ENCODE measurements around the gene NTN1. TPM values are rescaled to one million over a fixed set of nuclear protein-coding genes. Genes with fewer than 3 reads are reported as not detected.

The NTN1 gene
- total RNA-seq, 2 donors from 2014 or later = 0.63 to 0.87 TPM

GRCh38 chr17:9001559-9001958 lies 19.8 kb upstream of the NTN1 start:
- H3K9me3 Mint-ChIP-seq = no peaks in the 10 kb centered on the region
- H3K36me3 Mint-ChIP-seq (ENCODE audit: low read depth) = no peaks in the 10 kb centered on the region
- H3K27ac Mint-ChIP-seq = no peak overlapping the region
- ATAC-seq (replicated peaks) = no peak
- H3K27me3 Mint-ChIP-seq = peaks cover 43% of the 10 kb centered on the region
- H3K4me1 Mint-ChIP-seq = no peaks in the 10 kb centered on the region
- H3K4me3 Mint-ChIP-seq = peak overlapping the region; percentile 4

DNA sequence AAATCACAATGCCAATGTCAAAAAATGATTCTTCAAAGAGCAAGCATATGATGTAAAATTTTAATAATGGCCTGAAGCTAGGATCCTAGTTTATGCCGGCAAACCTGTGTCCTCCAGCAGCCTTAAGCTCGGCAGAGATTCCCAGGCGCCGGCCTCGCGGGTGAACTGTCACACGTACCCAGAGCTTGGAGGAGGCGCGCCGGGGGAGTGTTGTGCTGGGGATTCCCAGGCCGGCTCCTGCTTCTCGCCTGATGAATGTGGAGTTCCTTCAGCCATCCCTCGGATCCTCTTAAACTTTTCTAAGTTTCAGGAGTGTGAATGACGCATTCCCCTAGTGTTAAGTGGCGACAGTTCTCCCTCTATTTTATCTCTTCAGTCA lies 19.1 kb upstream of the NTN1 start:
- no peak for ATAC-seq (replicated peaks)
- H3K4me1 Mint-ChIP-seq = no peaks in the 10 kb centered on the region
- no peaks in the 10 kb centered on the region for H3K36me3 Mint-ChIP-seq (ENCODE audit: low read depth)
- H3K4me3 Mint-ChIP-seq = peak overlapping the region; percentile 20
- no peaks in the 10 kb centered on the region for H3K9me3 Mint-ChIP-seq
- H3K27me3 Mint-ChIP-seq = peaks cover 47% of the 10 kb centered on the region
- H3K27ac Mint-ChIP-seq = no peak overlapping the region

DNA sequence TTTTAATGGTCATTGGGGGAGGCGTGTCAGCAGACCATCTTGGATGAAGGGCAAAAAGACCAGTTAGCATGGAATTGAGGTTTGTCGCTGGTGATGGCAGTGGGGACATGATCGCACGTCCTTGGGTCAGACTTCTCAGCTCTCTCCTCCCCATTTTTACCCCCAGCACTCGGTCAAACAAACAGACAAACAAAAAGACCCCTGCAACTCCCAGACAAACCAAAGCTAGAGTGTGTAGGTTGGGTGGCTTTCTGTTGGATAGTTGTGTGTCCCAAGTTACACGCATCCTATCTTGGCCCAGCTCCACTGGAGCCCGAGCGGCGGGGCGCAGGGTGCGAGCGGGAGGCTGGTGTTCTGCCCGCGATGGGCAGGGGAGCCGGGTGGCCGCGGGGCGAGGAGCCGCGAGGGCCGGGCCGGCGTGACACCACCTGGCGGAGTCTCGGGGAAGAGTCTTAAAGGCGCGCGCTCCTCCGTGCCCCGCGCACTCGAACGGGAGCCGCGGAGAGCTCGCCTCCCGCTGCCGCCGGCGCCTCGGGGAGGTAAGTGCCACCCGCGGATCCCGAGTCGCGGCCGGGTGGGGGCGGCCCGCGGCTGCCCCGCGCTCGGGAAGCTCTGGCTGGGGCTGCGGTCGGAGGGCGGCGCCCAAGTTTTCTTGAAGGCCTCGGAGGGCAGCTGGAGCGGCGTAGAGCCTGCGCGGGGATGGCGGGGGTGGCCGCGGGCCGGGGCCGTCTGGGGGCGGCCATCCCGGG lies 18.5 kb upstream of the NTN1 start:
- Mint-ChIP-seq H3K36me3 (ENCODE audit: low read depth) (no peaks in the 10 kb centered on the region), H3K27me3 (peaks cover 52% of the 10 kb centered on the region), H3K27ac (no peak overlapping the region), H3K4me3 (peak overlapping the region; percentile 20), H3K9me3 (no peaks in the 10 kb centered on the region), H3K4me1 (no peaks in the 10 kb centered on the region)
- ATAC-seq (replicated peaks) = peak; percentile 49

DNA sequence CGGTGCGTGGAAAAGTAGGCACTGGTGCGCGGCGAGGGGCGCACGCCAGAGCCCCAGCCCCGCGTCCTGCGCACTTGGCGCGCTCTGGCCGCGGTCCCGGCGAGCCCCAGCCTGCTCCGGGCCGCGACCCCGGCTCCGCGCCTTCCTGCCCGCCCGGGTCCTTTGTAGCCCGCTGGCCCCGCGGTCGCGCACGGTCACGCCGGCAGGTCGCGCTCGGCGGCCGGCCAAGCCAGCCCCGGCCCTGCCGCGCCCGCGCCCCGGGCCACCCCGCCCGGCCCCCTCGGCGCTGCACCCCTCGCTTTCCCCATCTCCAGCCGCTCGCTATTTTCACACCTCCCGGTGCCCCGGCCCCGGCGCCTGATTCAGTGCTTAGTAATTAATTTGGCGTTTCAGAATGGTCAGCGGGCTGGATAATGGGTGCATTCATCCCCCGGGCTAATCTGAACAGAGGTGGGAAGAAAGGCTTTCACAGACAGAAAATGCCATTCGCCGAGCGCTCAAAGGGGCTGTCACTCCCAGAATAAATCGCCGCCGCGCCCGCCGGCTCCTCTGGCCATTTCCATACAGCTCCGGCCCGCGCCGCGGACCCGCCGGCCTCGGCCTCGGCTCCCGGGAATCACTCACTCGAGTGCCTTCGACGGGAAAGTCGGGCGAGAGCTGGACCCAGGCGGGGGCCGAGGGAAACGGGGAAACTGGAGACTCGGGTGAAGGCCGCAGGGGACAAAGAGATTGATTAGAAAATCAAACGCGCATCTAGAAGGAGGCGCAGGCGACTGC lies 17.8 kb upstream of the NTN1 start:
- H3K4me3 Mint-ChIP-seq = peak overlapping the region; percentile 34
- H3K9me3 Mint-ChIP-seq = no peaks in the 10 kb centered on the region
- no peaks in the 10 kb centered on the region for H3K4me1 Mint-ChIP-seq
- H3K36me3 Mint-ChIP-seq (ENCODE audit: low read depth) = no peaks in the 10 kb centered on the region
- peaks cover 55% of the 10 kb centered on the region for H3K27me3 Mint-ChIP-seq
- H3K27ac Mint-ChIP-seq = no peak overlapping the region
- ATAC-seq (replicated peaks) = no peak

GRCh38 chr17:9004132-9004960 lies 17.0 kb upstream of the NTN1 start:
- Mint-ChIP-seq H3K36me3 (ENCODE audit: low read depth) (no peaks in the 10 kb centered on the region), H3K9me3 (no peaks in the 10 kb centered on the region), H3K4me3 (peak overlapping the region; percentile 34), H3K27ac (no peak overlapping the region), H3K4me1 (no peaks in the 10 kb centered on the region), H3K27me3 (peaks cover 59% of the 10 kb centered on the region)
- no peak for ATAC-seq (replicated peaks)

- Mint-ChIP-seq H3K27me3 (peaks cover 63% of the 10 kb centered on the region), H3K4me3 (peak overlapping the region; percentile 1), H3K36me3 (ENCODE audit: low read depth) (no peaks in the 10 kb centered on the region), H3K27ac (no peak overlapping the region), H3K4me1 (no peaks in the 10 kb centered on the region), H3K9me3 (no peaks in the 10 kb centered on the region)
- ATAC-seq (replicated peaks) = no peak
These were observed 16.4 kb upstream of the NTN1 start for GRCh38 chr17:9004961-9005285.

GRCh38 chr17:9006175-9006767 lies 15.0 kb upstream of the NTN1 start:
- no peak for ATAC-seq (replicated peaks)
- Mint-ChIP-seq H3K27ac (no peak overlapping the region), H3K4me1 (no peaks in the 10 kb centered on the region), H3K36me3 (ENCODE audit: low read depth) (no peaks in the 10 kb centered on the region), H3K9me3 (no peaks in the 10 kb centered on the region), H3K4me3 (no peak overlapping the region), H3K27me3 (peaks cover 67% of the 10 kb centered on the region)

DNA sequence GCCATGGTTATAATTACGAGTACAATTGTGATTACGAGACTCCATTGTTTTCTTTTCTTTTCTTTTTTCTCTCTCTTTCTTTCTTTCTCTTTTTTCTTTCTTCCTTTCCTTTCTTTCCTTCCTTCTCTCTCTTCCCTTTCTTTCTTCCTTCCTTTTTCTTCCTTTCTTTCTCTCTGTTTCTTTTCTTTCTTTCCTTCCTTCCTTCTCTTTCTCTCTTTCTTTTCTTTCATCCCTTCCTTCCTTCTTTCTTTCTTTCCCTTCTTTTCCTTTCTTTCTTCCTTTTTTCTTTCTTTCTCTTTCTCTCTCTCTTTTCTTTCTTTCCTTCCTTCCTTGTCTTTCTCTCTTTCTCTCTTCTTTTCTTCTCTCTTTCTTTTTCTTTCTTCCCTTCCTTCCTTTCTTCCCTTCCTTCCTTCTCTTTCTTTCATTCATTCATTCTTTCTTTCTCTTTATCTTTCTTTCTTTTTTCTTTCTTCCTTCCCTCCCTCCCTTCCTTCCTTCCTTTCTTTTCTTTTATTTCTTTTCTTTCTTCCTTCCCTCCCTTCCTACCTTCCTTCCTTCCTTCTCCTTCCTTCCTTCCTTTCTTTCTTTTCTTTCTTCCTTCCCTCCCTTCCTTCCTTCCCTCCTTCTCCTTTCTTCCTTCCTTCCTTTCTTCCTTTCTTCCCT lies 14.1 kb upstream of the NTN1 start:
- no peak overlapping the region for H3K27ac Mint-ChIP-seq
- H3K27me3 Mint-ChIP-seq = peaks cover 62% of the 10 kb centered on the region
- ATAC-seq (replicated peaks) = no peak

GRCh38 chr17:9009096-9009495 lies 12.2 kb upstream of the NTN1 start:
- H3K27ac Mint-ChIP-seq = no peak overlapping the region
- no peaks in the 10 kb centered on the region for H3K9me3 Mint-ChIP-seq
- H3K4me1 Mint-ChIP-seq = no peaks in the 10 kb centered on the region
- H3K4me3 Mint-ChIP-seq = no peak overlapping the region
- H3K27me3 Mint-ChIP-seq = peaks cover 65% of the 10 kb centered on the region
- H3K36me3 Mint-ChIP-seq (ENCODE audit: low read depth) = no peaks in the 10 kb centered on the region
- ATAC-seq (replicated peaks) = no peak

More for the DNA sequence above, 14.1 kb upstream of the NTN1 start:
- no peaks in the 10 kb centered on the region for H3K36me3 Mint-ChIP-seq (ENCODE audit: low read depth)
- H3K9me3 Mint-ChIP-seq = no peaks in the 10 kb centered on the region
- no peak overlapping the region for H3K4me3 Mint-ChIP-seq
- H3K4me1 Mint-ChIP-seq = no peaks in the 10 kb centered on the region

DNA sequence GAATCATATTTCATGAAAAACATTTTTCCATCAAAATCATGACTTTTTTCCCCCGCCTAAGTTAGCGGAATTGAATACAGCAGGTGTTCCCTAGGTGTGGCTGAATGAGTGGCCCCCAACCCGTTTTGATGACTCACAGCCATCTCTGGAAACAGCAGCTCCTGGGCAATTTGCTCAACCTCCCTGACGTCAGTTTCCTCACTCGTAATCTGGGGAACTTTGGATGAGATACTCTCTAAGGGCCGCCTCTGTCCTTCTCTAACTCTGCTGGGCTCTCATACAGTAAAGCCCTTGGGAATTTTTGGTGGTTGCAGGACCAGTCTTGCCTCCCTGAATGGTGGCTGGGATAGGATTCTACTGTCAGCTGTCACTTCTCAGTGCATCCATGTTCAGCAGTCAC lies 11.6 kb upstream of the NTN1 start:
- H3K9me3 Mint-ChIP-seq = no peaks in the 10 kb centered on the region

GRCh38 chr17:9011001-9011400 lies 10.3 kb upstream of the NTN1 start:
- Mint-ChIP-seq H3K4me3 (no peak overlapping the region), H3K36me3 (ENCODE audit: low read depth) (no peaks in the 10 kb centered on the region)

More for the DNA sequence above, 11.6 kb upstream of the NTN1 start:
- H3K27ac Mint-ChIP-seq = no peak overlapping the region
- no peak for ATAC-seq (replicated peaks)
- H3K4me3 Mint-ChIP-seq = no peak overlapping the region
- no peaks in the 10 kb centered on the region for H3K4me1 Mint-ChIP-seq
- peaks cover 64% of the 10 kb centered on the region for H3K27me3 Mint-ChIP-seq
- H3K36me3 Mint-ChIP-seq (ENCODE audit: low read depth) = no peaks in the 10 kb centered on the region

GRCh38 chr17:9016941-9017552 lies 4.3 kb upstream of the NTN1 start:
- Mint-ChIP-seq H3K36me3 (ENCODE audit: low read depth) (no peaks in the 10 kb centered on the region), H3K27me3 (peaks cover 28% of the 10 kb centered on the region), H3K4me1 (no peaks in the 10 kb centered on the region), H3K27ac (no peak overlapping the region), H3K4me3 (no peak overlapping the region), H3K9me3 (no peaks in the 10 kb centered on the region)
- ATAC-seq (replicated peaks) = no peak

More at GRCh38 chr17:9011001-9011400, 10.3 kb upstream of the NTN1 start:
- H3K4me1 Mint-ChIP-seq = no peaks in the 10 kb centered on the region
- ATAC-seq (replicated peaks) = no peak
- H3K27me3 Mint-ChIP-seq = peaks cover 56% of the 10 kb centered on the region
- H3K27ac Mint-ChIP-seq = no peak overlapping the region
- H3K9me3 Mint-ChIP-seq = no peaks in the 10 kb centered on the region

DNA sequence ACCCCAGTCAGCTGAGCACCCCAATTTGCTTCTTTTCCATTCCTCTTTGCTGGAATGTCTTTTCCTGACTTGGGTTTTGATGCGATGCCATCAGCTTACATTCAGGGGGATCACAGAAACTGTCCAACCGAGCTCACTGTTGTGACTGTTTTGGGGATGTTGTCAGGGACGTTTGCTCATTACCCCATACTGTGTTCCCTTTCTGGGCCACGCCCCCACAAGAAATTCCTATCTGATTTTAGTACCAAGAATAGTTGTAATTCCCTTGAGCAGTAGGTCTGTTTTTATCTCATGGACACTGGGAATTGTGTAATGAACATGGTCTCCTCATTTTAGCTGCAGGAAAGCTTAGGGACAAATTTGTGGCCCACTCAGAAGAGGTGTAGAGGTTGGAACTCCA lies 2.6 kb upstream of the NTN1 start:
- H3K4me3 Mint-ChIP-seq = no peak overlapping the region
- no peaks in the 10 kb centered on the region for H3K9me3 Mint-ChIP-seq
- H3K4me1 Mint-ChIP-seq = peaks cover 4% of the 10 kb centered on the region
- H3K27me3 Mint-ChIP-seq = peaks cover 23% of the 10 kb centered on the region
- no peak for ATAC-seq (replicated peaks)
- no peak overlapping the region for H3K27ac Mint-ChIP-seq
- peaks cover 6% of the 10 kb centered on the region for H3K36me3 Mint-ChIP-seq (ENCODE audit: low read depth)
